HG03196 (cell line): ENCODE results near the gene LMO7.
A peak's percentile ranks its signal among the peaks of the same experiment; 100 is the strongest.
"Not testable (repeated sequence)": the region's sequence is repeated elsewhere in the genome, so short reads cannot be mapped to it uniquely, and the experiment has no call there.

ENCODE experiments used
- ATAC-seq: cut with Tn5 transposase; IDR thresholded peaks from one replicate; pipeline ENCODE4 v1.9.1; 2021; ENCODE audit not compliant: unreplicated experiment

Gene LMO7

GRCh38 chr13:75647126-75647784 lies 11.1 kb downstream of the LMO7 start:
- ATAC-seq, result peak; percentile 85

- ATAC-seq, result no peak
These were observed 12.3 kb downstream of the LMO7 start for GRCh38 chr13:75648446-75648845.

GRCh38 chr13:75651013-75651412 lies 14.9 kb downstream of the LMO7 start:
- no peak for ATAC-seq

- no peak for ATAC-seq
These were observed 16.6 kb downstream of the LMO7 start for GRCh38 chr13:75652726-75653125.

- ATAC-seq, result no peak
These were observed 20.4 kb downstream of the LMO7 start for GRCh38 chr13:75656425-75656989.

- ATAC-seq, result no peak
These were observed 21.0 kb downstream of the LMO7 start for GRCh38 chr13:75657111-75657510.

GRCh38 chr13:75660694-75661093 lies 24.6 kb downstream of the LMO7 start:
- no peak for ATAC-seq

- no peak for ATAC-seq
These were observed 25.3 kb downstream of the LMO7 start for GRCh38 chr13:75661443-75661842.

GRCh38 chr13:75666646-75667351 lies 30.7 kb downstream of the LMO7 start:
- ATAC-seq, result no peak

GRCh38 chr13:75669706-75670105 lies 33.6 kb downstream of the LMO7 start:
- no peak for ATAC-seq

- ATAC-seq, result no peak
These were observed 34.4 kb downstream of the LMO7 start for GRCh38 chr13:75670496-75670895.

GRCh38 chr13:75675421-75675820 lies 39.3 kb downstream of the LMO7 start:
- no peak for ATAC-seq

GRCh38 chr13:75679459-75679858 lies 43.3 kb downstream of the LMO7 start:
- no peak for ATAC-seq

- ATAC-seq, result not testable (repeated sequence)
These were observed 44.1 kb downstream of the LMO7 start for GRCh38 chr13:75680251-75680650.

- ATAC-seq, result no peak
These were observed 46.2 kb downstream of the LMO7 start for GRCh38 chr13:75682326-75682725.

GRCh38 chr13:75685239-75685697 lies 49.1 kb downstream of the LMO7 start:
- ATAC-seq, result no peak

- ATAC-seq, result no peak
These were observed 51.1 kb downstream of the LMO7 start for GRCh38 chr13:75687150-75687763.

- ATAC-seq, result no peak
These were observed 53.6 kb downstream of the LMO7 start for GRCh38 chr13:75689686-75690085.

- ATAC-seq, result no peak
These were observed 54.5 kb downstream of the LMO7 start for GRCh38 chr13:75690607-75691006.

GRCh38 chr13:75691183-75691582 lies 55.1 kb downstream of the LMO7 start:
- ATAC-seq, result no peak

- no peak for ATAC-seq
These were observed 57.1 kb downstream of the LMO7 start for GRCh38 chr13:75693227-75693626.

GRCh38 chr13:75694722-75695121 lies 58.6 kb downstream of the LMO7 start:
- no peak for ATAC-seq
